ENCODE data around the gene ELMO3.

ELMO3 gene

DNA sequence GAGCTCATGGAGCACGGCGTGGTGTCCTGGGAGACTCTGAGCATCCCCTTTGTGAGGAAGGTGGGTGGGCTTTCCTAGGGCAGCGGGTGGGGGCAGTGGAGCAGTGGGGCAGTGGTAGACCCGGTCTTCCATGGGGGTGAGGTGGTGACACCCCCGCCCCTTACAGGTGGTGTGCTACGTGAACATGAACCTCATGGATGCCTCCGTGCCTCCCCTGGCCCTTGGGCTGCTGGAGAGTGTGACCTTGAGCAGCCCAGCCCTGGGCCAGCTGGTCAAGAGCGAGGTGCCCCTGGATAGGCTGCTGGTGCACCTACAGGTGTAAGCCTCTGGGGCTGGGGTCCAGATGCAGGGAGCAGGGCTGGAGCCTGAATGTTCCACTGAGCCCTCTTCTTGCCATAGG lies 1.6 kb downstream of the ELMO3 start:
- FAIRE-seq: no peak

DNA sequence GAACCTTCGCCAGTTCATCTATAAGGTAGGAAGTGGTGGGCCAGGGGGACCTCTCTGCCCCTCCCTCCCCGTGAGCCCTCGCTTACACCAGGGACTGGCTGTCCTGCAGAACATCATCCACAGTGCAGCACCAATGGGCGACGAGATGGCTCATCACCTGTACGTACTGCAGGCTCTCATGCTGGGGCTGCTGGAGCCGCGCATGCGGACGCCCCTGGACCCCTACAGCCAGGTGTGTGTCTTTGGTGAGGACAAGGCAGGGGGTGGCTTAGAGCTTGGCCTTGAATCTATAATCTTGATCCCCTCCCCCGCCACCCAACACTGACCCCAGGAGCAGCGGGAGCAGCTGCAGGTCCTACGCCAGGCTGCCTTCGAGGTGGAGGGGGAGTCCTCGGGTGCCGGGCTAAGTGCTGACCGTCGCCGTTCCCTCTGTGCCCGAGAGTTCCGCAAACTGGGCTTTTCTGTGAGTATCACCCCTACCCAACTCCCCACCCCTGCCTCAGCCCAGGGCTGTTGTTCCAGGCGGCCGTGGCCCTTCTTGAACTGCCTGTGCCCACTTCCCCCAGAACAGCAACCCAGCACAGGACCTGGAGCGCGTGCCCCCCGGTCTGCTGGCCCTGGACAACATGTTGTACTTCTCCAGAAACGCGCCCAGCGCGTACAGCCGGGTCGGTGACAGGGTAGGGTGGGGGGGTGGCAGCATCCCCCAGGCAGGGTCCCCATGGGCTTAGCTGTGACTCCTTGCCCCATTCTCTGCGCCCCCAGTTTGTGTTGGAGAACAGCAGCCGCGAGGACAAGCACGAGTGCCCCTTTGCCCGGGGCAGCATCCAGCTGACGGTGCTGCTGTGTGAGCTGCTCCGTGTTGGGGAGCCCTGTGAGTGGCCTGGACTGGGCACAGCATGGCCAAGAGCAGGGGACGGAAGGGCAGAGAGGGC lies 2.7 kb downstream of the ELMO3 start:
- no peak for FAIRE-seq

DNA sequence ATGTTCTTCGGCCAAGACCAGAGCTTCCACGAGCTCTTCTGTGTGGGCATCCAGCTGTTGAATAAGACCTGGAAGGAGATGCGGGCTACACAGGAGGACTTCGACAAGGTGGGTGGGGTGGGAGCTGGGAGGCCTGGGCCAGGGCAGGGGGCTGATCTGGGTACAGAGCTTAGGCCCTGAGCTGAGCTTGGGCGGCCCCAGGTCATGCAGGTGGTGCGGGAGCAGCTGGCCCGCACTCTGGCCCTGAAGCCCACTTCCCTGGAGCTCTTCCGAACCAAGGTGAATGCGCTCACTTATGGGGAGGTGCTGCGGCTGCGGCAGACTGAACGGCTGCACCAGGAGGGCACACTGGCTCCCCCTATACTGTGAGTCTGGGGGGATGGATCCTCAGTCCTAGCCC lies 3.5 kb downstream of the ELMO3 start:
- no peak for FAIRE-seq

DNA sequence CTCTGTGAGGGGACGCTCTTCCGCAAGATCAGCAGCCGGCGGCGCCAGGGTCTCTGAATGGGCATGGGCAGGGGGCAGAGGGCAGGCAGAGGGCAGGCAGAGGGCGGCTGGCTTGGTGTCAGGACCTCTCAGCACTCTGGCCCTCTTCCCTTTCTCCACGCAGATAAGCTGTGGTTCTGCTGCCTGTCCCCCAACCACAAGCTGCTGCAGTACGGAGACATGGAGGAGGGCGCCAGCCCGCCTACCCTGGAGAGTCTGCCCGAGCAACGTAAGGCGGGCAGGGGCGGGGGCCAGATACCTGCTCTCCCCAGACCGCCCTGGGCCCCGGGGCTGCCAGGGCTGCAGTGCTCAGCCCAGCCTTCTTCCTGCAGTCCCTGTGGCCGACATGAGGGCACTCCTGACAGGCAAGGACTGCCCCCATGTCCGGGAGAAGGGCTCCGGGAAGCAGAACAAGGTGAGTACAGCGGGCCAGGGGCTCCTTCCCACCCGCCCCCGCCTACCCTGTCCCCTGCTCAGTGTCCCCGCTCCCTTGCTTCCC lies 4.1 kb downstream of the ELMO3 start:
- no peak for FAIRE-seq

DNA sequence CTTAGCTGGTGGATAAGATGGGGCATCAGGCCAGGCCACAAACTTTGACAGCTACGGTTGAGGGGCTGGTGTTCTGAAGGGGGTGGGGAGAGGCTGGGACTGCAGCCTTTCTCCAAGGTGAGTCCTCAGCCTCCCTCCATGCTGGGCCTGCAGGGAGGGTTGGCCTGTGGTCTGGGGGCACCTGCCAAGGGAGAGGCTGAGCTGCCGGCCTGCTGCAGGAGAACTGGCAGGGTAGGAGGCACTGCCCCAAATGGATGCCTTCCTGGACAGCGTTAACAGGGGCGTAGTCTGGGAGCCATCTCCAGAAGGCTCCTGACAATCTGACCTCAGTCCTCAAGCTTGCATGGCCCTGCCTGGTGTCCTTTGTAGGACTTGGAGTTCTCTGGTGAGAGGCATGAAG lies 5.1 kb downstream of the ELMO3 start:
- FAIRE-seq: no peak

DNA sequence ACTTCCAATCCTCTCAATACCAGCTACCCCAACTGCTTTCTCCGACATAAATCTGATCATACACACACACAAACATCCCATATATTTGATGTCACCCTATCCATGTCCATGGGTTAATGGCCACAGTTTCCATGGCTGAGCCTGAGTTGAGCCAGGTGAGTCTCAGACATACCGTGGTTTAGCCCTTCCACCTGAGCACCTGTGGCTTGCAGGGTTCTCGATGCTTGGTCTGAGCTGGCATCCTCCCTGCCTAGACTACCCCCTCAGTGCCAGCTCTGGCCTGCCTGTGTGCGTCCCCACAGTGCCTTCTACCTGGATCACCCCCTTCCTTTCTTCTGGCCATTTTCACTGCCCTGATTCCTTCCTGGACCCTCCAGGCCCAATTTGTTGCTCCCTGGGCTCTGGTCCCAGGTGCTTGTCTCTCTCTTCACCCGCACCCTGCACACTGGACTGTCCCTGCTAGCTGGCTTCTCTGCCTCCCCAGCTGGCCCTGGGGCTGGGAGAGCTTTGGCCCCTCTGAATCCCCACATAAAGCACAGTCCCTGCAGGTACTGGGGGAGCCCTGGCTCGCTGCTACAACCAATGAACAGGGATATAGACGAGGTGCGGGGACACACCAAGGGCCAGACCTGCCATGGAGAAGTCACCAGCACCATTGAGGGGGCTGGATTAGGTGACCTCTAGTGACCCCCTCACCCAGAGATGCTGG lies 7.4 kb downstream of the ELMO3 start:
- no peak for FAIRE-seq

DNA sequence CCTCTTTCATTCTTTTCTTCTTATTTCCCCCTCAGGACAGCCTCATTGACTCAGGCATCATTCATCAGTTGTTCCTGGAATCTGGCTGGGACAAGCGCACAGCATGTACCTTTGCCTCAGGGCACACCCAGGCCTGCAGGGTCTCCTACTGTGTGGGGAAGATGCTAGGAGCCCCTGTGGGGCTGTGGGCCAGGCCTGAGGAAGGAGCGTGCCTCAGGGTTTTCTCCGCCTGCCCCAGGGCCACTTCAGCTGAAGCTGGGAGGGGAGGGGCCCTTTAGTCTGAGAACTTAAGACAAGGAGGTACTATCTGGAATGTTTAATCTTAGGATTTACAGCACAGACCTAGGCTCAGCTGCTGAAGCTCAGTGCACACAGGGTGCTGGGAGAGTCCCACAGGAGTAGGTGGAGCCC lies 7.9 kb downstream of the ELMO3 start:
- no peak for FAIRE-seq

DNA sequence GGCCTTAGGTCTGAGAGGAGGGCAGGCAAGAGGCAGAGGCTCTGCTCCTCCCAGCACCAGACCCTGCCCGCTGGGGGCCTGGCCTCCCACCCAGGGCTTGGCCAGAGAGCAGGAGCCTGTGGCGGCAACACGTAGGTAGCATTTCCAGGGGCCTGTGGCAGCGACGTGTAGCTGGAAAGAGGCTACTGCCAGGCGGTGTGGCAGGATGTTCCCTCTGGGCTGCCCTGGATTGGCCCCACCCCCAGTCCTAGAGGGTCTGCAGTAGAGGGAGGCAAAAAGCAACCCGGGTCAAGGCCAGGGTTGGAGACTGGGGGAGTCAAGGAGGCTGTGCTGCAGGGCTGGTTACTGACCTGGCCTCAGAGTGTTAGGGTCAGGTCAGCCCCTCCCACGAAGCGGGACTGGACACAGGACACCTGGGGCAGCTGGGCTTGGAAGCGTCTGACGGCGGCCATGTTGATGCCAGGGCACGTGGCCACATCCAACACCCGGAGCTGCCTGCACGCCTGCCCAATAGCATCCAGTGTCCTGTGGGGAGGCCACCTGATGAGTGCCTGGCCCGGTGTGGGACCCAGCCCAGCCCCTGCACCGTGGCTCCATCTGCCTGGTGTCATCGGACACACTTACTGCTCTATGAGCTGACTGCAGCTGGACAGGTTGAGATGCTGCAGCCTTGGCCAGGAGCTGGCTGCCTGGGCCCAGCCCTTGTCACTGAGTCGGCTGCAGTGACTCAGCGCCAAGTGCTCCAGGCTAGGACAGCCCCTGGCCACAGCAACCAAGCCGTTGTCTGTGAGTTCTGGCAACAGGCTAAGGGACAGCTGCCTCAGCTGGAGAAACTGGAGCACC lies 8.5 kb downstream of the ELMO3 start:
- no peak for FAIRE-seq

DNA sequence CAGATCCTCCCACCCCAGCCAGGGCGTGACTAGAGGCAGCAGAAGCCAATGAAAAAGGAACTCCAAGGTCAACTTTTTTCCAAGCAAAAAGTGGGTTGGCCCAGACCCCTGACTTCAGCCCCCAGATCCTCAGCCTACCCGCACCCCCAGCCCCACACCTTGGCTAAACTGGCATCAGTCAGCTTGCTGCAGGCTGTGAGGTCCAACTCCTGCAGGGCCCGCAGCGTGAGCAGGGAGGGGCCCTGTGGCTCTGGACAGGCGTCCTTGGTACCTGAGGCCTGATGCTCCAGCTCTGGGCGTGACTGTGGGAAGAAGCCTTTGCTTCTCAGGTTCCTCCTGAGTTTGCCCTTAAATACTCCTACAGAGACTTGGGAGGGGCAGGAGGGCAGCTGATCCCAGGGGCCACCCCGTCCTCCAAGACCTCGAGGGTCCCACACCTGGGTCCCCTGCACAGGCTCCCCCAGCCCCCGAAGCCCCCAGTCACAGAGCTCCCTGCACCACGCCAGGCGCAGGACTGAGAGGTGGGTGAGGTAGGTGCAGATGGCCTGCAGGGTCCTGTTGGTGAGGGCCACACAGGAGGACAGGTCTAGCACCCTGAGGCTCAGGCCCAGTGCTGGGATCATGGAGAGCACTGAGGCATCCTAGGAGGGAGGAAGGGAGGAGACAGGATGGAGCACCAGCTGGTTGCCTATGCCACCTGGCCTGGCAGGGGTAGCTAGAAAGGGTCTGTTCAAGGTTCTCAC lies 9.4 kb downstream of the ELMO3 start:
- no peak for FAIRE-seq

DNA sequence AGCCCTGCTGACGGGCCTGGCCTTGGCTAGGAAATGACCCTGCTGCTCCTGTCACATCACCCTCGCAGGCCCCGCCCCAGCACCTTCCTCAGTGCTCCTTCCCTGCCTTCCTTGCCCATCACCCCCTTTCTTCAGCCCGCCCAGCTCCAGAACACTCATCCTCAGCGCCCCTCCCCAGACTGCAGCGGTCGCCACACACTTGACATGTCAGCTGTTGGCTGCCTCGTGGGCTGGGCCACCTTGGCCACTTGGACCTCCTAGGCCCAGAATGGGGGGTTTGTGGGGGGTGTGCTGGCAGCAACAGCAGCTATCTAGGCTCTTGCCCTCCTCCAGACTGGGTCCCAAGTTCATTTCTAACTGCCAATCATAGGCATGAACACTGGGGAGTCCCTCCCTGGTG lies 10.6 kb downstream of the ELMO3 start:
- FAIRE-seq: no peak

DNA sequence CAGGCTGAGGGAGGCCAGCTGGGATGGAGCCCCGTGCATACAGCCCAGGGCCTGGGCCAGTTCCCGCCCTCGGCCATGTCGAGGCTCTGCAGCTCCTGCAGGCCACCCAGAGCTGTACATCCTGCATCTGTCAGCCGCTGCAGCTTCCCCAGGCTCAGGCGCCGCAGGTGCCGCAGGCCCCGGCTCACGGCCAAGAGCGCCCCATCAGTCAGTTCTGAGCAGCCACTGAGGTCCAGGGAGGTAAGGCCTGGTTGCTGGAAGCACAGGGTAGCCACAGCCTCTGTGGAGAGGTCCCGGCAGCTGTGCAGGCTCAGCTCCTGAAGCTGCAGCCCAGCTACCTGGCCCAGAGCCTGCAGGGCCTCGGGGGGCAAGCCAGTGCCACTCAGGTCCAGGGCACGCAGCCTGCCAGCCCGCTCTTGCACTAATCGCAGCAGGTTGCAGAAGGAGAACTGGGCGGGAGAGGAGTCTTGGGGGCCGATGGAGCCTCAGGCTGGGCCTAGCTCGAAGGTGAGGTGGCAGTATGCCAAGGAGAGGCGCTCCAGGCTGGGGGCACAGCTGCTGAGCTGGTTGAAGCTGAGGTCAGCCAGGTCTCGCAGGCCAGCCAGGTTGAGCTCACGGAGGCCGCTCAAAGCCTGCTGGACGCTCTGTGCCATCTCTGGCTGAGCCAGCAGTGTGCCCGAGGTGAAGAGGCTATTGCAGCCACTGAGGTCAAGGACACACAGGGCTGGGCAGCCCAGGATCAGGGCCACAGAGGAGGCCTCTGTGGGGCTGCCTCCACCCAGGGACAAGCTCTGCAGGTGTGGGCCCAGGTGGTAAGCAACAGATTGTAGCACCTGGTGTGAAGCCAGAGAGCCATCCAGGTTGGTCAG lies 11.4 kb downstream of the ELMO3 start:
- FAIRE-seq: no peak

DNA sequence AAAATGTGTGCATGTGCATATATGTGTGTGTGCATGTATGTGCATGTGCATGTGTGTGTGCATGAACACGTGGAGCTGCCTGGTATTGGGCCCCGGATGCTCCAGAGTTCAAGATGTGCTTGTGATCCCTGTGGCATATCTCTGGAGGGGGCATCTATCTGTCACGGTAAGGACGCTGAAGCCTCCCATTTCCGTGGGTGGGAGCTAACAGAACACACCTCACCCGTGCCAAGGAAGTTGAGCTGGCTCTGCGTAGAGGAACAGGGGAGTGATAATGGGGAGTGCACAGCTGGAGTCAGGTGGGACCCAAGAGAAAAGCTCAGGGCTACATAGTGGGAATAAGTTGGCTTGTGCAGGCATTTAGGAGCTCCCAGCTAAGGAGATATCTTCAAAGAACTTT lies 12.7 kb downstream of the ELMO3 start:
- FAIRE-seq: no peak

DNA sequence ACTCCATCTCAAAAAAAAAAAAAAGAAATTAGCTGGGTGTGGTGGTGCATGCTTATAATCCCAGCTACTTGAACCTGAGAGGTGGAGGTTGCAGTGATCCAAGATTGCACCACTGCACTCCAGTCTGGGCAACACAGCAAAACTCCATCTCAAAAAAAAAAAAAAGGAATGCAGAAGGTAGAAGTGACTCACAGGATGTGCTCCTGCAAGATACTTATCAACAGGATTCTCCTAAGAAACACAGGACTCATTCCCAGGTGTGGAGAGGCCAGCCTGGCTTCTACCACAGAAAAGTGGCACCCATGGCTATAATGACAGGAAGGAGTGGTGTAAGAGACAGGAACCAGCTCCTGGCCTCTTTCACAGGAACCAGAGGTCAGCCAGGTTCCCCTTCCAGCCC lies 13.8 kb downstream of the ELMO3 start:
- no peak for FAIRE-seq

DNA sequence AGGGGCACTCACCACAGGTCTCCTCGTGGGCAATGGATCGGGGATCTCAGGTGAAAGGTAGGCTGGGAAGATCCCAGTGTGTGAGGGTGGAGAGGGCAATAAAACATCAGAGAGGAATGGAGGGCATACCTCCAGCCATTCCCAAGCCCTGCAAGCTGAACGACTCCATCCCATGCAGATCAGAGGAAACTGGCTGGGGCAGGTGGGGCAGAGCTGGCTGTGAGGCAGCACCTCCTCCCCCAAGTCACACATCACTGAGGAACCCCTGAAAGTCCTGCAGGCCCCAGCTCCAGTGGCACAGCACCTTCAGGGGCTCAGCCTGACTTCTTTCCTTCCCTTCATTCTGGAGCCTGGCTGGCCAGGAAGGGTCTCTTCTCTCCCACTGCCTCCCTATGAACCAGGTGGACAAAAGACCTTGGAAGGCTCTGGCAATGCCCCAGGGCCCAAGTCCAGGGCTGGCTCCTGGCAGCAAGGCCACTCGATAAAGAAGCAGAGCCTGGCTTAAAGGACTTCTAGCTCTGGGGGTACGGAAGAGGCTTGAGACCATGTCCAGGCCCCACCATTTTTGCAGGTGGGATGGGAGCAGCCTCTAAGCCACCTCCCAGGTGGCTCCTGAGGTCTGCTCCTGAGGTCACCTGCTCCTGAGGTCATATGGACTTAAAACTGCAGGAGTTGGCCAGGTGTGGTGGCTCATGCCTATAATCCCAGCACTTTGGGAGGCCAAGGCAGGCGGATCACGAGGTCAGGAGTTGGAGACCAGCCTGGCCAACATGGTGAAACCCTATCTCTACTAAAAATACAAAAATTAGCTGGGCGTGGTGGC lies 14.5 kb downstream of the ELMO3 start:
- FAIRE-seq: no peak

DNA sequence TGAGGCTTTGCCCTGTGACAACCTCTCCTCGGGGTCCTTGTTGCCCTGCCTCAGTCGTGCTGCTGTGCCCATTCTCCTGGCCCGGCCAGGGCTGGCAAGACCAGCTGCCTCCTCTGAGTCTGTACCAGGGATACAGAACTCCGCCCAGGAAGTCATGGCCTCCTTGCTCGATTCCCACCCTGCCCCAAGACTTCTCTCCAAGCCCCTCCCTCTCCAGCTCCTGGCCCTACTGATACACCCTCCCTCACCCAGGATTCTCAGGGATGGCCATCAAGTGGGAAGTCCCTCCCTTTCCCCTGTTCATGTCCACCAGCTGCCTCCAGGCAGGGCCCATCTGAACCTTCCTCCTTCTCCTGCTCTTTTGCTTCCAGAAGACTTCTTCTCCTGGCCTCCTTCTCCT lies 16.8 kb downstream of the ELMO3 start:
- FAIRE-seq: no peak

DNA sequence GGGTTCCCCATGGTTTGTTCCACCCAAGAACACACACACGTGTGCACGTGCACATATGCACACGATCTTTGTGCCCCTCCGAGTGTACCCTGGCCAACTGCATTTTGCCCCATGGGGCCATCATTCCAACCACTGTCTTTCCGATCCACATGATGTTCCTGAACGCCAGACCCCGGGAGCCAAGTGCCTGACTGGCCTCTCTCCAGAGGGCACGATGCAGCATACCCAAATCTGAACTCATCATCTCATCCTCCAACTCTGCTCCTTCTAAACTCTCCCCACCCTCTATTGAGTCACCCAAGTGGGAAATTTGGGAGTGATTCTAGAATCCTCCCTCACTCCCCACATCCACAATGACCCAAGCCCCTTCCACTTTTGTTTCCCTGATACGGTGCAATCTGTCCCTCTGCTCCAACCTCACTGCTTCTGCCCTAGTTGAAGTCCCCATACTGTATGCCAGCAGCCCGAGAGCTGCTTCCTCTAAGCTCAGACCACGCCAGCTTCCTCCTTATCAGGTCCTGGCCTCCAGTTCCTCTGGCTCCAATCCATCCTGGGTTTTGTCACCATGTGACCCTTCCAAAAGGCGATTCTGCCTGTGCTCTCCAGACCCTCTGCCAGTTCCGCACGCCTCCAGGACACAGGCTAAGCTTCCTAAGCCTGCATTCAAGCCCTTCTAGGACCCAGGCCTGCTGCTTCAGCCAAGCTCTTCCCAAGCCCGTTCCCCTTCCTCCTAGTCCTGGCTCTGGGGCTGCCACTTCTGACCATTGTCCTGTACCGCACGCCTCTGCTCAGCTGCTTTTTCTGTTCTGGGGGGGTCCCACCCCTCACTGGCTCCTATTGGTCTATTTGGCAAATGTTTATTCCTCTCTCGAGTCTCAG lies 17.9 kb downstream of the ELMO3 start:
- FAIRE-seq: no peak

DNA sequence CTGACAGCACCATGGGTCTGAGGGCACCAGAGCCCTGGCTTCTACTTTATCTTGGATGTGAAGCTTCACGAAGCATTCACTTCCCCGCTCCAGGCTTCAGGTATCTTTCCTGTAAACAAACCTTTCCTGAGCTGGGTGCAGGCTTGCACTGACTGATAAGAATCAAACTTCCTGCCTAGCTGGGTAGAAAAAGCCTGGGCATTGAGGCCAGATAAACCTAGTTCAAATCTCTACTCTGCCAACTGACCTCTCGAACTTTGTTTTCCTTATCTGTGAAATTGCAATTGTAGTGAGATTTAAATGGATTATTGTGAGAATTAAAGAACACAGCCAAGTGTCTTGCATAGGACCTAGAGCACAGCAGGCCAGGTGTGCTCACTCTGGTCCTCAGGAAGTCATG lies 25.1 kb downstream of the ELMO3 start:
- no peak for FAIRE-seq

DNA sequence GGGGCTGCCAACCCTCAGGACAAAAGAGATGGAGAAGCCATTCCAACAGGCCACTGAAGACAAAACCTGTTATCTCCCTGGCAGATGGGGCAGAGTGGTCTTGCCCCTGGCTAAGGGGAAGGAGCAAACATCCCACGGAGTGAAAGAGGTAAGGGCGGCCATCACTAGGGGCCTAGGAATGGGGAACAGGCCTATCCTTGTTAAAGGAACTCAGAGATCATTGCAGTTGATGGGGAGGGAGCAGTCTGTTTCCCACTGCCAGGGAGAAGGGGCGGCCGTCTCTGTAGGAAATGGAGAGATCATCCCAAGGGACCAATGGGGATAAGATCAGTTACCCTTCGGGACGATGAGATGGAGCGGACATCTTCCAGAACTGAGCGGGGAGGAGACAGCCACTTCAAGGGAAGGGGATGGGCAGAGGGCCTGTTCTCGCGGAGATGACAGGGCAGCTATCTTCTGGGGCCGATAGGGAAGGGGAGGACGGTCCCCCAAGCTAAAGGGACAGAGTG lies 27.4 kb downstream of the ELMO3 start:
- no peak for FAIRE-seq

All from A204.1 (cell line).